GM10847 (cell line): Measurements from ENCODE around the gene CCDC107.

Experiments
- POLR2A ChIP-seq: IDR thresholded peaks from 2 replicates; pipeline ENCODE4 v1.6.1; 2011; ENCODE audit not compliant: insufficient read length; ENCODE audit errors: extremely low read depth

Gene CCDC107

DNA sequence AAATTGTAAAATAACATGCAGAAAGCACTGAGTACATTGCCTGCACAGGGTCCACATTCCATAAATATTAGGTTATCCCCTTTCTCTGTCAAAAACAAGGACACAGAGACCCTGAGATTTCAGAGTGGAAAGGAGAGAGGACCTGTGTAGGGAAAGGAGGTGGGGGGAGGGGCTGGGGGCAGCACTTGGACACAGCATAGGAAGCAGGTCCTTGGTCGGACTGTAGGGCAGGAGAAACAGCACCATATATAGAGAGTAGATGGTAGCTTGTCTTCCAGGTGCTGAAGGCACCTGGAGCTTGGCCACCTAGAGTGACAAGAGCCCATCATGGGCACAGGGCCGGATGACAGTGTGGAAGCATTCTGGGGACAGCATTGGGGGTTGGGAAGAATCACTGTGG lies 29.2 kb downstream of the CCDC107 start:
- no peak for TF ChIP-seq POLR2A

DNA sequence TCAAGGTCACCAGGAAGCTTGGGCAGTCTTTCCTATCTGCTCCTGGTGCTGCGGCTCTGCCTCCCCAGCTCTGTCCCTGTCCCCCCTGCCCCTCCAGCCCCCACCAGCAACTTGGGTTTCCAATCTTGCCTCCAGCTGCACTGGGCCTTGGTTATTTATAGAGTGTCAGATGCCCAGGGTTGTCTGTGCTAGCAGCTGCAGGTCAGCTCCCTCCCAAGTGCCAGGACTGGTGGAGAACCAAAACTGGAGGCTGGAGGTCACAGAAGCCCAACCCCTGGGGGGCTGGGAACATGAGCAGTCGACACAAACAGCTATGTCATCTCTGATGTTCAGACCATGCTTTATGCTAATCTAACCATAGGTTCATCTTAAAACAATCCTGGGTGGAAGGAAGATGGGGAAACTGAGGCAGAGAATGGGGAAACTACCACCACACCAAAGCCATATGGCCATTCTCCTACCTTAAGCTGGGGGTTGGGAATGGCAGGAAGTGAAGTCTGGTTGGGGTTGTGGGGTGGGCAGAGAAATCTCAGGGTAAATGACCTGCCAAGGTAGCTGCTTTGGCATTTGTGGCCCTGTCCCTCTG lies 30.0 kb downstream of the CCDC107 start:
- no peak for TF ChIP-seq POLR2A

DNA sequence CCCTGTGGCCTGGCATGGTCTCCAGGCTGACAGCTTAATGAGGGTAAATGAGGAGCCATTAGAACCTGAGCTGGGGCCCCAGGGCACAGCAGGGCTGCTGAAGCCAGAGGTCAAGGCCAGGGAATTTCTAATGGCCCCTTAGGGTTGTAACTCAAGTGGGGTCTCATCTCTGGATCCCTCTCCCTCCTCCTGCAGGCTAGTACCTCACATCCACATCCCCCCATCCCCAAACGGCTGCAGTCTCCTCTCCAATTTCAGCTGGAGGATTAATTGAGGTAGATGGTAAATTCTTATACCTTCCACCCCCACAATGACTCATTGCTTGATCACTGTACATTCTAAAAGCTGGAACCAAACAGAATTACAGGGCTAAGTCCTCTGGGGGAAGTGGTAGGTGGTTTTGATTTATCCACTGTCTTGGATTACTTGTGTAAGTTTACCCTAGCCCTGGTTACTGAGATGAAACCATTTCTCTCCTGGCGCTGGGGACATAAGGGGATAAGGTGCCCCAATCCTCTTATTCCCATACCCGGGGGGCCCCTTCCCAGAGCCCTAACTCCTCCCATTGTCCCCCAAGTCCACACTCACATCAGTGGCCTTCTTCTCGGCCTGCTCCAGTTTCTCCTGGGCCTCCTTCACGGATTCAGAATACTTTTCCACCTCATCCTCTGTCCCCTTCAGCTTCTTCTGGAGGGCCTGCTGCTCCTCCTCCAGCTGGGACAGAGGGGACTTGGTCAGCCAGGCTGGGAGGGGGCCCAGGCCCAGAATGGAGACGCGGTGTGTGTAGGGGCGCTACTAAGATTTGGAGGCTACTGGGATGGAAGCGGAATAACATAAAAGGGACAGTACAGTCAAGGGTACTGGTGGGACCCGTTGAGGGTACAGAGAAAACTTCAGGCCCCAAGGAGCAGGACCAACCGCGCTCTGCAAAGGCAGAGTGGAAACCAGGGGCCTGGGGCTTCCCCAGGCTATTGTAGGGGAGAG lies 30.8 kb downstream of the CCDC107 start:
- TF ChIP-seq POLR2A: no peak

GRCh38 chr9:35689542-35690293 lies 31.6 kb downstream of the CCDC107 start, which contains the start of gene TPM2:
Gene TPM2, minus strand, starts transcription at chr9:35689925. Its CDS starts 108 bp downstream, at chr9:35689817.
- TF ChIP-seq POLR2A: no peak

GRCh38 chr9:35690294-35690613 lies 32.2 kb downstream of the CCDC107 start:
- no peak for TF ChIP-seq POLR2A

GRCh38 chr9:35690614-35691333 lies 32.7 kb downstream of the CCDC107 start:
- no peak for TF ChIP-seq POLR2A

DNA sequence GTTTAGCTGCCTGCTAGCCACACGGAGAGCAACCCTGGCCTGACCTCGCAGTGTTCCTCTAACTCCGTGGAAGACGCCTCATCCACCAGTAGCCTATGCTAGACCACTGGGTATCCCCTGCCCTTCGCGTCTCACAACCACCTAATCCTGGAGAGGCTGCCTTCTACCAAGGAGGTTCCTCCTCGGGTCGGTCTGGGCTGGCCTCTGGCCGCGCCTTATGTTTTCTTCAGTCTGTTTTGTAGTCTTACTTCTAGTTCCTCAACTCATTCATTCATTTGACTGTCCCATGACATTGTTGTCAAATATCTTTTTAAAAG lies 33.2 kb downstream of the CCDC107 start:
- no peak for TF ChIP-seq POLR2A

- TF ChIP-seq POLR2A: no peak
Observed at GRCh38 chr9:35691757-35692301, 33.7 kb downstream of the CCDC107 start.

- TF ChIP-seq POLR2A: no peak
Observed at GRCh38 chr9:35695943-35696401, 37.9 kb downstream of the CCDC107 start.

DNA sequence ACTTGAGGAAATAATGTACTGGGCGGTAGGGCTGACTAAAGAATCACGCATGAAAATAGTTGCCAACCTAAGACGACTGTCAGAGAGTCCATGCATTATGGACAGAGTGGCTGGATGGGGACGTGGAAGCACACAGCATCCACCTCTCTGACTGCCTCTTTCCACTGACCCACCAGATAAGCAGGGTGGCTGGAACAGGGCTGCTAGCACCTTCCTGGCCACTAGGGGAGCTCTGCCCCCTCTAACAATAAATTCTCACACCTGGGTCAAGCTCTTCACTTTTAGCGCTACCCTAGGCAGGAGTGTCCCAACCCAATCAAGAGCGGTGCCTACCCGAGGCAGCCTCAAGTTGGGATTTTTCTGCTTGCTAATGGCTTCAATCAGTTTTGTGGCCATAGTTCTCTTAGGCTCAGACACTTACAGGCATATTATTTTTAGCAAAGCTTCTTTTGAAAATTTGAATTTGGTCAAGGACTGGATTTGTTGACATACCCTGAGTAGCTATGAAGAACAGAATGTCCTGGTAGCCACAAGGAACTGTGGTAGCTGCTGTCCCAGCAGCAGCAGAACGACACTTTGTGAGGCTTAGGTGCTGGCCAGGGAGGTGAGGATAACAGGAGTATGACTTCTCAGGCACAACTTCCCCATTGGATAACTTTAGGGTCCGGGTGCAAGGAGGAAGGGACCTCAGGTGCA lies 38.6 kb downstream of the CCDC107 start:
- TF ChIP-seq POLR2A: no peak

- TF ChIP-seq POLR2A: no peak
Observed at GRCh38 chr9:35697486-35697885, 39.4 kb downstream of the CCDC107 start.

DNA sequence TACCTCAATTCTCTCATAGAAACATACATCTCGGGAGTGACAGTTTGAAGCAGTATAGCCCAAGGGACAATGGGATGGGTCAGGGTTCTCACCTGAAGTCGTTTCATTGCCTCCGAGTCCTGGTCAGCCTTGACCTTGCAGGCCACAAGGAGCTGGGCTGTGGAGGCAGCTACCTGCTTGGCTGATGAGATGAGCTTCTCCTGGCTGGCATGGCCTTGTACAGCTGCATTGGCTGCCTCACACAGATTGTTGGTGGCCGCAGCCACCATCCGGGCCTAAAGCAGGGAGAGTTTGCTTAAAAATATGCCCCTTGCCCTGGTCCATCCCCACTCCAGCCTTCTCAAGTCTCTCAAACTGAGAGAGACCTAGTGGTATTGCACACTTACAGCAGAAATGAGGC lies 40.1 kb downstream of the CCDC107 start:
- no peak for TF ChIP-seq POLR2A

DNA sequence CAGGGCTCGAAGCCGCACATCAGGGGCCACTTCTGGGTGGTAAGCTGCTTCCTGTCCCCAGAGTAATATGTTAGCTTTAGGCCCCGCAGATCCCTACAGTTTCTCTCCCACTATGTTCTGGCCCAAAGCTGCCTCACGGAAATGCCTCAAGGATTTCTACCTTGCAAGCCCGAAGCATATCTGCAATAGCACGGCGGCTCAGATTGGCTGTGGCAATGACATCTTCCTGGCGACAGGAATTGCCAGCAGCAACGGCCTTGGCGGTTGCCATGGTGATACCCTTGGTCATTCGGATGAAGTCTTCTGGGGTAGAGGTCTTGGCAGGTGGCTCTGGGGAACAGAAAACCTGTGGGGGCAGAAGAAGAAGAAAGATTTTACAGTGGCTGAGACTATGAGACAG lies 41.9 kb downstream of the CCDC107 start:
- TF ChIP-seq POLR2A: no peak

DNA sequence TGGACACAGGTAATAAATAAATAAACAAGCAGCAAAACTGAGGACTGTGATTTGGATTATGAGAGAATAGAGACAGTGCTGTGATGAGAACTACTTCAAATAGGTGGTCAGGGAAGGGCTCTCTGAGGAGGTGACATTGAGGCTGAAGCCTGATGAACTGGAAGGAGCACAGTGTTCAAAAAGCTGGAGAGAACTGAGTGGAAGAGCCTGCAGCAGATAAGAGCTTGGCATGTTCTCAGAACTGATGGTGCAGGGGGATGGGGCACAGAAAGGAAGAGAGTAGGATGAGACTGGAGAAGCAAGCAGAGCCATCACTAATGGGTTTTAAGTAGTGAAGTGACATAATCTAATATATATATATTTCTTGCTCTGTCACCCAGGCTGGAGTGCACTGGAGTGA lies 42.9 kb downstream of the CCDC107 start:
- no peak for TF ChIP-seq POLR2A
